HepG2 (cell line): Measurements from ENCODE around the gene ANO10.

Source experiments
- DBP ChIP-seq: sonication (generic); formaldehyde crosslinking; IDR thresholded peaks from 2 replicates; pipeline ENCODE4 v1.4.0; 2020; ENCODE audit warnings: missing genetic modification reagents; ENCODE audit errors: not compliant biosample characterization
- EP300 ChIP-seq, 3 experiments: sonication (generic) in 1 of 3; formaldehyde crosslinking in 1 of 3; IDR thresholded peaks; 2 replicates each; pipeline versions ENCODE4 v1.5.1 to v1.6.1; 2011 to 2020; ENCODE audit warnings: low read depth in 2 of 3, low read length in 2 of 3, borderline replicate concordance in 1 of 3, improper control_type of control experiment in 1 of 3, mild to moderate bottlenecking in 1 of 3, missing genetic modification reagents in 1 of 3, moderate library complexity in 1 of 3
- HIVEP1 ChIP-seq: sonication (generic); formaldehyde crosslinking; IDR thresholded peaks from 2 replicates; pipeline ENCODE4 v1.4.0; 2020; ENCODE audit warnings: mild to moderate bottlenecking, missing genetic modification reagents
- MEIS1 ChIP-seq: sonication (generic); formaldehyde crosslinking; IDR thresholded peaks from 2 replicates; pipeline ENCODE4 v1.9.0; 2021; ENCODE audit warnings: mild to moderate bottlenecking, missing genetic modification reagents, moderate library complexity, borderline replicate concordance
- POLR2AphosphoS5 ChIP-seq: IDR thresholded peaks from 2 replicates; pipeline ENCODE4 v1.6.1; 2012; ENCODE audit warnings: low read depth, low read length
- REST ChIP-seq, 2 experiments: IDR thresholded peaks; 2 replicates each; pipeline ENCODE4 v1.6.1; 2011 to 2012; ENCODE audit warnings: low read length in 2 of 2, borderline replicate concordance in 1 of 2, low read depth in 1 of 2, mild to moderate bottlenecking in 1 of 2, moderate library complexity in 1 of 2
- SRSF9 ChIP-seq: fragments of 200-400 bp; formaldehyde crosslinking; IDR thresholded peaks from 2 replicates; pipeline ENCODE4 v1.6.1; 2018; ENCODE audit warnings: borderline replicate concordance, mild to moderate bottlenecking, low read depth, low read length; ENCODE audit not compliant: insufficient read depth, poor library complexity, severe bottlenecking
- TOE1 ChIP-seq: sonication (generic); formaldehyde crosslinking; IDR thresholded peaks from 2 replicates; pipeline ENCODE4 v1.4.0; 2020; ENCODE audit warnings: mild to moderate bottlenecking, missing genetic modification reagents
- ZBTB7A ChIP-seq: sonication (generic); formaldehyde crosslinking; IDR thresholded peaks from 2 replicates; pipeline ENCODE4 v1.8.0; 2022; ENCODE audit warnings: mild to moderate bottlenecking, missing genetic modification reagents
- ZHX1 ChIP-seq: sonication (generic); formaldehyde crosslinking; IDR thresholded peaks from 2 replicates; pipeline ENCODE4 v1.8.1; 2022; ENCODE audit warnings: low read depth, mild to moderate bottlenecking, missing genetic modification reagents
- ZNF740 ChIP-seq: sonication (generic); formaldehyde crosslinking; IDR thresholded peaks from 2 replicates; pipeline ENCODE4 v1.4.0; 2020; ENCODE audit warnings: missing genetic modification reagents

GRCh38 chr3:43638594-43639447, 17.0 kb upstream of the ANO10 start:
- TF ChIP-seq SRSF9 (no peak), MEIS1 (no peak), ZBTB7A (no peak), POLR2AphosphoS5 (no peak), HIVEP1 (CRISPR knock-in tag) (no peak), EP300 (IDR thresholded peaks at IDR 0.05; ENCODE audit: low read depth in 2 of 2, low read length in 2 of 2) (no peak), EP300 (CRISPR knock-in tag; IDR thresholded peaks at IDR 0.05; ENCODE audit: borderline replicate concordance) (no peak), TOE1 (CRISPR knock-in tag) (no peak), DBP (CRISPR knock-in tag) (no peak), ZHX1 (no peak), REST (IDR thresholded peaks at IDR 0.05; ENCODE audit: borderline replicate concordance in 1 of 2, low read depth in 1 of 2, low read length in 2 of 2) (no peak), ZNF740 (no peak)
